SHP77 treated with DMSO at 0.1 percent for 48 hours (cell line): ENCODE data around the gene TXLNG.
"Not testable (repeated sequence)": the region's sequence is repeated elsewhere in the genome, so short reads cannot be mapped to it uniquely, and the experiment has no call there.

Experiments used
- DNase-seq: peaks from one replicate; lab custom pipeline; 2025; lab: John Stamatoyannopoulos, UW

The TXLNG gene

DNA sequence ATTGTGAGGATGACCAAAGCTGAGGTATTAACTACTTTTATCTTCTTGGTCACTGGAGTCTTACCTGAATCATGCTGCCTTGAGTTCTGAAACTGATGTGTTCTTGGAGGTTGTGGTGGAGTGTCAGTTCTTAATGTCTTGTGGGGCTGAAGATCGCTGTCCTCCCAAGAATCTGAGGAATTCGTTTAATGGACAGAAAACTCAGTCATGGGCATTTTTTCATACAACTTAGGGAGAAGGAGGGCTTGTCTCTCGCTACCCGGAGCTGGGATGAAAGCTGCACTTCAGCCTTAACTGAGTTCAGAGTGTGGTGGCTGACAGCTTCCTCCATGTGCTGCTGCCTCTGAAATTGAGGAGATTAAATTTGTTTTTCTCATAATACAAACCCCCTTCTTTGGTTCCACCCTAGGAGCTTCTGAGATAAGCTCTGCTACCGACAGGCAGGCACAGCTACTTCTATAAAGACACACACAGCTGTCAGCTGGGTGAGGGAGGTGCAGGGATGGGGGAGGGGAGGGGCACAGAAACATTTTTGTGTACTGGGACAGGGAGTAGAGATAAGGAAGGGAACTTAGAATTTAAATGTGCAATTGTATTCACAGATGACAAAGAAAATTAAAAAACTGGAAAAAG is 53.1 kb downstream of the TXLNG start:
- no peak for DNase-seq

DNA sequence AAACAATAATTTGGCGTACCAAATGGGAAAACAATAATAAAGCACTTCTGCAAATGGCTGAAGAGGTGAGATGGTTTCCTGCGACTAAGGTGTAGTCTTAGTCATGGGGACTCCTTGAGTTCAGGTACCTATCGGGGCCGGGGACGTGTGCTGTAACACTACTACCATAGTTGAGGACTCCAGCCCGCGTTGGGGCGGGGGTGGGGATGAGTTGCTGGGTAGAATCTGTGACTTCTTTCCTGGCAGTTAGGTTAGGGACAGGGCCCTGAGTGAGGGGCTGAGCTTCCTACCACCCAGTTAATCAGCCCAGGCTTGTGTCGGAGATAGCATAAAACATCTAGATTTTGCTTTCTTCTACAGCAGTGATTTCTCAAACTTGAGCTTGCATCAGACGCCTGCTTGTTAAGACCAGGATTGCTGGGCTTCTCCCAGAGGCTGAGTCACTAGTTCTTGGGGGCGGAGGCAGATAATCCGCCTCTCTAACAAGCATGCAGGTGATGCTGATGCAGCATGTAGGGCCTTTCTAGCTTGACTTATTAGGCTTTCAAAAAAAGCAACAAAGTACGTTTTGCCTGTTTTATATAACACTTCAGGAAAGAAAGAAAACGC is 53.7 kb downstream of the TXLNG start:
- DNase-seq: no peak

DNA sequence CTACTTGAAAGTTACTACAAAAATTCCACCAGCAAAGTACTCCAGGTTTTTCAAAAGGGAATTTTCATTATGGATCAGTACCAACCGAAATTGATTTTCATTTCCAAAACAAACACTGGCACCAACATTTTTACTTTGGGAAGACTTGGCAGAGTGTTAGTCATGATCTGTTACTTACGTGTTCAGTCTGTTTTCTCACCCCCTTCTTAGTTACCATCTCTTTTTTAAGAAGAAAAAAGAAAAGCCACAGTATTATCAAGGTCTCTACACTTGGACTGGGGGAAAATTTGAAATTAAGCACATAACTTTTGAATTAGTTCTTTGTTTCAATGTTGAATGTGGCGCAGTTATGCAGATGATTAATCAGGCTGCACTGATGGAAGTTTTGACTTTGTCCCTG is 56.4 kb downstream of the TXLNG start:
- DNase-seq: no peak

DNA sequence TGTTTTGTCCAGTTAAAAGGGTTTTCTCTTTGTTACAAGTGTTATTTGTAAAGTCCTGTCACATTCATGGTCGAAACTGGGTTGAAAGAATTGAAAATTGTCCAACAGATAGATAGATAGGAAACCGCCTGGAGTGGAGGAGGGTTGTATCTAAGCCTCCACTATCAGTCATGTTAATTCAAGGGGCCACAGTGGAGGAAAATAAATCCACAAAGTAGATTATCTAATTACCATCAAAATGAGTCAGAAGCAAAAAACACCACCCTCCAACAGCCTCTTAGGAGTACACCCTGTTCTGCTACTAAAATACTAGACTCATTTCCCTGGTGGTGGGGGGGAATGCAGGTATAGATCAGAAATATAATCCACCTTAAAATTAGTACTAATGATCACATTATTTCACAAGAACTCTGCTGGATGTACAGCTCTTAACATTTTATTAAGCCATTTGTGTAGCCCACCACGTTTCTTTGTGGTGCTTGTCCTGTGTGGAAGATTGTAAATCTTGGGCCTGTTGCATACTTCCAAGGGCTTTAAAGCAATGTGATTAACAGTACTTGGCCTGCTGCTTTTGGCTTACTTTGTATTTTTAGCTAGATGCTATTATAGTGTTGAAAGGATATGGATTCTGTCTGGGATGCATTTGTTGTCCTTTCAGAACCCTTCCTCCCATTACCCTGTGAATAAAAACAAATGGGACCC is 57.1 kb downstream of the TXLNG start:
- DNase-seq: no peak

DNA sequence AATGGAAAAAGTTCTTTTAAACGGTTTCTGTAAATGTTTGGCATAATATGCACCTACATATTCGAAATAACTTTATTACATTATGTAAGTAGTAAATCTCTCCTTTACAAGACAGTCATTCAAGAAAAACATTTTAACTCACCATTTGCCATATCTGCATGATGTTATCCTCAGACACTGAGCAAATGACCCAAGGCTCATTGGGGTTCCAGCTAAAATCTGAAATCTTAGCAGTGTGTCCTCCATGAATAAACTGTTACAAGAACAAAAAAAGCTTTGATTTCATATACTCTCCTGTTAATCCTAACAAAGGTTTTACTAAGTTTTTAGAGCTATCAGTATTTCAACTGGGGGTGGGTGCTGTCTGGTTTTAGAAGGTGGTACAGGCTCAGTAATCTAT is 59.4 kb downstream of the TXLNG start:
- no peak for DNase-seq

DNA sequence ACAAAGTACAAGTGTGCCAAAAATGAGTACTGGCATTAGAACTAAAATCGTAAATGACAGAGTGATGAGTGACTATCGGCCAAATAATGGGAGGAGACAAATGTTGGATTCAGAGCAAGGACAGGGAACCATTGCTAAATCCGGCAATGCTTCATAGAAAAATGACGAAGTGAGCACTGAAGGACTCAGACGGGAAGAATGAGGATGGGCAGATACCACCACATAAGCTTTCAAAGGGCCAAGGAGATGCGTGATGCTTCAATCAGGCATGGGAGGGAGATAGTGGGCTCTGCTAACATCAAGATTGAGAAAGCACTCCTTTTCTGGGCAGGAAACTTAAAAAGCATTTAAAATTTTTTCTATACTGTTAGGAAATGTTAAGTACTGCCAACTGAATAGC is 62.3 kb downstream of the TXLNG start:
- no peak for DNase-seq

DNA sequence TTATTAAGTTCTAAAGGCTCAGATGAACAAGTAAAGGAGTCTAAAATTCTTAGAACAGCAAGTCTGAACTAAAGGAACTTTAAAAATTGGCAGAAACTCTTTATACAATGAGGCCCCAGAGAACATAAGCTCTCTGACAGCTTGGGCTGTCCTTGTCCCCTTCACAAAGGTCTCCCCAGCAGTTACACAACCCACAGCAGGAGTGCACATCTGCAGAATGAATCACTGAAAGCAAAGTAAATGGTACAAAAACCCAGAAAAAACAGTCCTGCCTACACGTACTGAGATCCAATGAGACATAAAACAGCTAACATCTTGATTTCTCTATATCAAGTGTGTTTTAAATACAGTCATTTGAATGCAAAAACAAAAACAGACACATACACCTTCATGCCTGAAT is 65.2 kb downstream of the TXLNG start:
- no peak for DNase-seq

DNA sequence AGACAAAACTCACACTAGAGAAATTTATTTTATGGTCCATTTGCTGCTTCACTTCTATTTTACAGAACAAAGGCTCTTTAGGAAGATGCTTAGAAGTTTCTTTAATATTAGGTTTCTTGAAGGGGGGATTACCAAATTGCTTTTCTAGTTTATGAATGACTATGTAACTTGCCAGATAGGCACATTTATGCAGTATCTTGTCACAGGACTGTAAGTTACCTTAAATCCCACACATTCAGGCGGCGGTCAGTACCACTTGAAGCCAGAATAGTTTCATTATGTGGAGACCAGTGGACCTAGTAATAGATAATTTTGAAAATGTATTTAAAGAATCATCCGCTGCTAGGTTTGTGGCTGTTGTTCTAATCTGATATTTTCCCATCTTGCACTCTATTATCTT is 65.6 kb downstream of the TXLNG start:
- no peak for DNase-seq

DNA sequence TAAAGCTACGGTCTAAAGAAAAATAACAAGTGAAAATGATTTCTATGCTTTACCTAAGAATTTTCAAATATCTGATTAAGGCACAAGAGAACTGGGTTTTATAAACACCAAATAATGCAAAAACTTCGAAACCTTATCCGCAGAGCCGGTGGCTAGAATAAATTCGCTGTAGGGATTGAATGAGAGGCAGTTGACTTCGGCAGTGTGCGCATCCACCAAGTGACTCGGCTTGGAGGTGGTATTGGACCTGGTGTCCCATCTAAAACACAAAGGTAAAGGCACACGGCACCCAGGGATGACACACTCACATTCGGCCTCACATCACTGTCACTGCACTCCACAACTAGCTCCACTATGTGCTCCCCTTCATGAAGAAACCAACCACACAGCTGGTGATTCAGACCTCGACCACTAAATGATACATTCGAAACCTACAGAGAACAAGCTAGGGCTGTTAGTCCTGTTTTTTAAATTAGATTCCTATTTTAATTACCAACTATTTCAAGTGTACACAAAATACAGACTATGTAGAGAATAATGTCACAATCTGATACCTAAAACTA is 66.4 kb downstream of the TXLNG start:
- no peak for DNase-seq

DNA sequence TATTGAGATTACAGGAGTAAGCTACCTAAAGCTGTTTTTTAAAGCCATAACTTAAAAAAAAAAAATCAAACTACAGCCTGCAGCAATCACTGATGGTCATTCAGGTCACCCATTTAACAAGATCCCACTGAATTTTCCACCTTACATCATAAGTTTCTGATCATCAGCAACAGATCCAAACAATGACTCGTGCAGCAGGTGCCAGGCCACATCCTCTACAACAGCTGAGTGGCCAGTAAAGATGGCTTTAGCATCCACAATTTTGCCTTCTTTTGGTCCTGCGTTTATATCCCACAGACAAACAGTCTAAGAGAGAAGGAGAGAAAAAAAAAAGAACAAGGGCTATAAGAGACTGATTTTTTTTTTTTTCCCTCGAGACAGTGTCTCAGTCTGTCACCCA is 67.3 kb downstream of the TXLNG start:
- DNase-seq: no peak

DNA sequence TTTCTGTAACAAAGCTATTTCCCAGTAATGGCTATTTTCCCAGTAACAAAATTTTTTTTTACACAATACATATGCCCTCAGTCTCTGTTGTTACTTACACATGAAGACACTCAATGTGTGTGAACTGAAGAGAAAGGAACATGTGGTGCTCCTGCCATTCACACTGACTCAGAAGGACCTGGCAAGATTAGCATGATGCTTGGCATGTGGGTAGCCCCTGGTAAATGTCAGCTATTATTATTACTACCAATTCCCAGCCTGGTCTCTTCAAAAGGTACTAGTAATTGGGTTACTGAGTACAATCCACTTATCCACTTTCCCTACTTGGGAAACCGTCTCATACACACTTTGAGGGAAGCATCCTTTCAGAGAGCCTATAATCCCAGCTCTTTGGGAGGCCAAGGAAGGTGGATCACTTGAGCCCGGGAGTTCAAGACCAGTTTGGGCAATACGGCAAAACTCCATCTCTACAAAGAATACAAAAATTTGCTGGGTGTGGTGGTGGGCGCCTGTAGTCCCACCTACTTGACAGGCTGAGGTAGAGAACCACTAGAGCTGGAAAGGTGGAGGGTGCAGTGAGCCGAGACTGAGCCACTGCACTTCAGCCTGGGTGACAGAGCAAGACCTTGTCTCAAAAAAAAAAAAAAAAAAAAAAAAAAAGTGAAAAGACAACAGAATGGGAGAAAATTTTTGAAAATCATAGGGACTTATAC is 69.3 kb downstream of the TXLNG start:
- DNase-seq: no peak

DNA sequence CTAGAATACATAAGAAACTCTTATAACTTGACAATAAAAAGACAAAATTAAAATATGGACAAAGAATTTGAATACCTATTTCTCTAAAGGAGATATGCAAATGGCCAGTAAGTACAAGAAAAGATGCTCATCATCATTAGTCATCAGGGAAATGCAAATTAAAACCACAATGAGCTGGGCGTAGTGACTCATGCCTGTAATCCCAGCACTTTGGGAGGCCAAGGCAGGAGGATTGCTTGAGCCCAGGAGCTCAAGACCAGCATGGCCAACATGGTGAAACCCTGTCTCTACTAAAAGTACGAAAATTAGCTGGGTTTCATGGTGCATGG is 69.8 kb downstream of the TXLNG start:
- DNase-seq: not testable (repeated sequence)

DNA sequence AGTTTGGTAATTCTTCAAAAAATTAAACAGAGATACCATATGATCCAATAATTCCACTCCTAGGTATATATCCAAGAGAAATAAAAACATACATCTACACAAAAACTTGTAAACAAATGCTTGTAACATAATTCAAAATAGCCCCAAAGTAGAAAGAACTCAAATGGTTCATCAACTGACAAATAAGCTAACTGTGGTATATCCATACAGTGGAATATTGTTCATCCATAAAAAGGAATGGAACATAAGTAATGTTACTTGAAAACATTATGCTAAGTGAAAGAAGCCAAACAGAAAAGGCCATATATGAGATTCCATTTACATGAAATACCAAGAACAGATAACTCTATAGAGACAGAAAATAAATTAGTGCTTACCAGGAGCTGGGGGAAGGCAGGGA is 70.5 kb downstream of the TXLNG start:
- DNase-seq: no peak

DNA sequence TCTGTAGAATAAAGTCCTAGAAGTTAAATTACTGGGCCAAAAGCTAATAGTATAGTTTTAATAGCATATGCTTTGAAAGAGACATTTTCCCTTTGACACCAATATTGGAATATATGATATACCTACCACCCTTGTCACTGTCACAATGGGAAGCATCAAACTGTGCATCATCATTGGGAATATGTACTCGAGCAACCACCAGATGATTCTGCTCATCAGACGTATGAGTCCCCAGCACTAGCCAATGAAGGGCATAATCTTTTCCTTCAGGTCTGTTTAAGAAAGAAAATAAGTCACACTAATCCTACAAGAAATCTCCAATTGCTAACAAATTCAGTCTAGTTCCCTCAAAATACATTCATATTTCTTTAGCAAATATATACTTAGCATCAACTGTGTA is 76.6 kb downstream of the TXLNG start:
- no peak for DNase-seq

DNA sequence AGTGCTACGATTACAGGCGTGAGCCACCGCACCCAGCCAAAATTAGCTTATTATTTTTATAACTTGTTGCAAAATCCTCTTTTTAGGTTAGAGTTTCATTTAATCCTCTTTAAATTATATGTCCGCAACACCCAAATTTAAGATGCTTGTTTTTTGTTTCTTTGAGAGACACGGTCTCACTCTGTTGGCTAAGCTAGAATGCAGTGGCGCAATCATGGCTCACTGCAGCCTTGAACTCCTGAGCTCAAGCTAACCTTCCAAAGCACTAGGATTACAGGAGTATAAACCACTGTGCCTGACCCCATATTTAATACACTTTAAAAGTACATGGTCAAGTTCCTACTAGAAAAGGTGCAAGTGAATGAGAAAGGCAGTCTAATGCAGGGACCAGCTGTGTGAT is 81.7 kb downstream of the TXLNG start:
- DNase-seq: no peak

DNA sequence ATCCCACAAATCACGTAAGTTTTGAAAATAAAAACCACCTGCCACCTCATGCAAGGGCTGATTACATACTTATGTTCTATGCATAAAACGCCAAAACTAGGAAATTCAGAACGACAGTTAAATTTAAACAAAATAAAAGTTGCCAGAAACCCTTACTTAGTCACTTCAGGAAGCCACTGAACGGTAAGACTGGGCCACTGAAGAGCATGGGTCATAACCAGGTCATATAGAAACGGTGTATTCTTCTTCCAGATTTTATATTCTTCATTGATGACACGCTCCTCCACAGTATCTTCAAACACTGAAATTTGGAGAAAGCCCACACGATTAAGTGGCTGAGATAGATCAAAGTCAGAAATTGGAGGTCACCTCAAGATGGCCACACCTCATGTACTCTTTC is 82.7 kb downstream of the TXLNG start:
- DNase-seq: no peak

DNA sequence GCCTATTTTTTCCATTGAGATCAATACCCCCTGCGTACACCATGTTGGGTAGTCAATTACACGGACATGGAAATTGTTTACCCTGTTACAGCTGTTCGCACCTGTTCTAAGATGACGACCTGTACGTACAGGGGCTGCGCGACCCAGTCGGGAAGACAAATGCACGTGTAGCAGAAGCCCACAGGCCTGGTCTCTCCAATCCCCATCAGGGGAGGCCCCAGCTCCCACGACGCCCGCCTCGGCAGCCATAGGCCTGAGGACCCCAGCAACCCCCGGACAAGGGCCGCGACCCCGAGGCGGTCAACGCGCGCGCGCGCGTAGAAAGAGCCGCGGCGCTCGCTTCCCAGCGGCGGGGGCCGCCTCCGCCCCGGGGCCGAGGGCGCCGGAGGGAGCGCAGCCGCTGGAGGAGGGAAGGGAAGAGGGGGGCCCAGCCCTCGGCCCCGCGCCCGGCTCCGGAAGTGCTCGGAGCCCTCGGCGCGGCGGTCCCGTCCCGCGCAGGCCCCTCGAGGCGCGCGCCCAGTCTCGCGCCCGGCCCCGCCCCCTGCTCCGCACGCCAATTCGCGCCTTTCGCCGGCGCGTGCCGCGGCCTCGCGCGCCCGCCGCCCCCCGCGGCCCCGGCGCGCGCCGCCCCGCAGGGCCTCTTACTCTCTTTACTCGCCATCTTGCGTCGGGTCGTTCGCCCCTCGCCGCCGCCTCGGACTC is 83.3 kb downstream of the TXLNG start:
- no peak for DNase-seq

DNA sequence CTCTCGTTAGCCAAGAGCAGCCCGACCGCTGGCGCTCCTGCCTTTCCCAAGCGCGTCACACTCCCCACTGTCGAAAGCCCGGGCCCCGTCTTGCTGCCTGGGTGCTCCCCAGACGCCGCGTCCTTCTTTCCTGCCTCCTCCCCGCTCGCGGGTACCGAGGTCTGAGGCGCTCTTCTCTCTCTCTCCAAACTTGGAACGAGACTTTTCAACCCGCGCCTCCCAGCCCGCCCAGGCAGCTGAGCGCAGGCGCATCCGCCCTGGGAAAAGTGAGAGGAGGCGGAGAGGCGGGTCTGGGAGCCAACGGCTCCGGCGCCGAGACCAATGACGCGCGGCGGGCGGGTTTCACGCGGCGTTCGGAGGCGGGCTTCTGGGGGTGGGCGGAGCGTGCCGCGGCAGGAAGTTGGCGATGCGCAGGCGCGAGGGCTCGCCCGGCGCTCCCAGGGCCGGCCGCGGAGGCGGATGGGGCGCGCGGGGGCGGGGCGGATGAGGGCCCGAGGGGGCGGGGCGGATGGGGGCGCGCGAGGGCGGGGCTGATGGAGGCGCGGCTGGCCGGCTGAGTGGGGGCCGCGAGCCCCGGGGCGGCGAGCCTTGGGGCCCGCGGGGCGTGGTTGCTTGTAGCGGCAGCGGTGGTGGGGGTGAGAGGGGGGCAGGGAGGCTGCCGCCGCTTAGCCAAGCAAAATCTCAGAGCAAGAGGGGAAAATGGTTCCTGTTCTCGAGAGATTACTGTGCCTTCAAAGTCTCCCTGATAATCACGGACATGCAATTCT is 84.0 kb downstream of the TXLNG start, which contains the start of gene RBBP7:
Gene RBBP7, minus strand, starts transcription at position 268 of the 767 bp plus-strand sequence. CDS start 309 bp downstream, outside the sequence.
- DNase-seq: peak; percentile 60

DNA sequence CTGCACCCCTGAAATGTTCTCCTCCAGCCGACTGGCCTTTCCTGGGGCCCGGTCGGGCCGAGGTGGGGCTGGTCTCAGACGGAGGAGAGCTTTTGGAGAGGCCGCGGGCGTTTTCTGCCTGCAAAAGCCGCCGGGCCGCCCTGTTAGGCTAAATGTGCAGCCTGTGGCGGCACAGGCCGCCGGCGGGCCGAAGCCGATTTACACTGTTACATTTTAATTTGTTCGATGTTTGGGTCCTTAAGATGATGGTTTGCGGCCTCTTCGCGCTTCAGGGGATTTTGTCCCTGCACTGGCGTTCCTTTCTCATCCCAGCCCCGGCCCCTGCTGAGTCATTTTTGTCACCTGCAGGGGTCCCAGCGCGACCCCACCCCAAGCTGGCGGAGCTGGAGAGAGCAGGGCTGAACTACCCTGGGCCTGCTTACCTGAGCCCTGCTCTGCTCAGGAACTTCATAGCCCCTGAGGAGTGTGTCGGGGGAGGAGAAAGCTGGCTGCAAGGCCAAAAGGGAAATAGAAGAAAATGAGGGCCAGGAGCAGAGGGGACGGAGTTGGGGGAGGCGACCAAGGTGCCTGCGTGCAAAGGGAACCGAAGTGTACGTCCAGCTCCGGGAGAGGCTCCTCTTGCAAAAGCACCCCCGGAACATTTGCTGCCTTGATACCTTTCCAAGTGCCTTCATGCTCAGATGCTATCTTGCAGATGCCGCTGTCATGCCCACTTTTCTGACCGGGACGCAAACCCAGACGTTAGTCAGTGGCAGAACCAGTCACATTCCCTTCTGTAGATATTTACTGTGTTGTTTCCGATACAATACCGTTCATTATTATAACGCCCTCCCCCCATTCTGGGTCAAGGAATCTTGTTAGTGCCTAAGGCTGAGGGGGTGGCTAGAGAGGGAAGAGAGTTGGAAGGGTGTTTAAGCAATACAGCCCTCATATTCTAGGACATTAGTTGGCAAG is 84.9 kb downstream of the TXLNG start:
- DNase-seq: peak; percentile 32

DNA sequence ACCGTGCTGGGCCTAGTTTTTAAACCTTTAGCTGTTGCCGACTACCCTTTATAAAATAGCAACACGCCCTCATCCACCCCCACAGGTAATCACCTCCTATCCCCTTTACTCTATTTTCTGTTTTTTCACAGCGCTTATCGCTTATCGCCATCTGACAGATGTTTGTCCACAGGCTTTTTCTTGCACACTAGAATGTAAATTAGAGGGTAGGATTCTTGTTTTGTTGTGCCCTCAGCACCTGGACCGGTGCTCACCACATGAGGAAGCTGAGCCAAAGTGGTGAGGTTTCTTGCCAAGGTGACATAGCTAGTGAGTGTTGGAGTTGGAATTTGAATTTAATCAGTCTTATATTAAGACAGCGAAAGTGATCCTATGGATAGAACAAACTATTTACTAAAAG is 86.8 kb downstream of the TXLNG start:
- no peak for DNase-seq
